CD4-positive, alpha-beta memory T cell (primary cell): ENCODE data around the gene SORCS2. TPM values are rescaled to one million over a fixed set of nuclear protein-coding genes. Genes with fewer than 3 reads are reported as not detected.

Experiments used
- CTCF ChIA-PET: fragments of 350-600 bp; sonication (Branson Sonifier 250); formaldehyde crosslinking; loops from one replicate; lab custom pipeline; 2021; ENCODE audit warnings: inconsistent platforms; ENCODE audit not compliant: partially characterized antibody; lab: Charles Lee
- POLR2A ChIA-PET: fragments of 350-600 bp; sonication (Branson Sonifier 250); formaldehyde crosslinking; loops from one replicate; lab custom pipeline; 2021; ENCODE audit not compliant: partially characterized antibody; lab: Charles Lee
- DNase-seq, 5 donors: peaks; one replicate each; pipeline versions ENCODE4 v3.0.0 to v3.0.0-alpha.2; 2020 to 2022; ENCODE audit warnings: mixed read lengths in 1 of 5
- H3K27ac ChIP-seq: one replicate; pipeline ENCODE4 v1.7.0; 2013; ENCODE audit warnings: low read depth, low read length
- H3K27me3 ChIP-seq: 2 replicates; pipeline ENCODE4 v1.7.0; 2013; ENCODE audit warnings: mild to moderate bottlenecking, low read length, moderate library complexity; ENCODE audit not compliant: insufficient read depth
- H3K36me3 ChIP-seq: 2 replicates; pipeline ENCODE4 v1.7.0; 2013; ENCODE audit warnings: mild to moderate bottlenecking, low read length, moderate library complexity; ENCODE audit not compliant: insufficient read depth
- H3K4me1 ChIP-seq: 2 replicates; pipeline ENCODE4 v1.7.0; 2013; ENCODE audit warnings: mild to moderate bottlenecking, low read length, moderate library complexity; ENCODE audit not compliant: insufficient read depth
- H3K4me3 ChIP-seq, 2 donors: one replicate each; pipeline ENCODE4 v1.7.0; 2013; ENCODE audit warnings: low read length in 2 of 2, mild to moderate bottlenecking in 1 of 2
- H3K9me3 ChIP-seq, 2 donors: one replicate each; pipeline ENCODE4 v1.7.0; 2013; ENCODE audit warnings: low read length in 2 of 2, control low read depth in 1 of 2; ENCODE audit not compliant: control insufficient read depth in 1 of 2
- H3K27ac Mint-ChIP-seq, 7 donors: one replicate each; pipeline ENCODE4 v1.8.0; 2020 to 2021; ENCODE audit warnings: mixed read lengths in 7 of 7, mild to moderate bottlenecking in 6 of 7, inconsistent platforms in 3 of 7, moderate library complexity in 3 of 7
- H3K27me3 Mint-ChIP-seq, 2 donors: one replicate each; pipeline ENCODE4 v1.8.0; 2020 to 2021; ENCODE audit warnings: mixed read lengths in 2 of 2
- H3K36me3 Mint-ChIP-seq, 2 donors: one replicate each; pipeline ENCODE4 v1.8.0; 2020 to 2021; ENCODE audit warnings: mixed read lengths in 2 of 2, inconsistent platforms in 1 of 2, mild to moderate bottlenecking in 1 of 2
- H3K4me1 Mint-ChIP-seq, 4 donors: one replicate each; pipeline ENCODE4 v1.8.0; 2020 to 2021; ENCODE audit warnings: mixed read lengths in 4 of 4, mild to moderate bottlenecking in 1 of 4
- H3K4me3 Mint-ChIP-seq, 8 donors: one replicate each; pipeline ENCODE4 v1.8.0; 2020 to 2021; ENCODE audit warnings: mixed read lengths in 8 of 8, mild to moderate bottlenecking in 7 of 8, moderate library complexity in 6 of 8, inconsistent platforms in 3 of 8
- H3K9me3 Mint-ChIP-seq, 8 donors: one replicate each; pipeline ENCODE4 v1.8.0; 2020 to 2021; ENCODE audit warnings: mixed read lengths in 8 of 8, mild to moderate bottlenecking in 5 of 8, inconsistent platforms in 3 of 8, moderate library complexity in 1 of 8
- intact Hi-C: fragments of 100-400 bp; cut with micrococcal nuclease; formaldehyde crosslinking; loops from one replicate; pipeline ENCODE4 v1.15.1; 2023
- polyA plus RNA-seq, 2 donors: library from polyadenylated mRNA; unstranded; fragments of 300-500 nt; fragmentation: Illumina TruSeq; gene quantifications; one replicate each; pipeline ENCODE4 v1.2.3, GENCODE V29; 2021
- total RNA-seq, 2 experiments: library from RNA; stranded (reverse); gene quantifications; one replicate each; pipeline ENCODE4 v1.2.3, GENCODE V29; 2021

The SORCS2 gene
- total and polyA plus RNA-seq, 4 experiments from 2014 or later, result not detected

DNA sequence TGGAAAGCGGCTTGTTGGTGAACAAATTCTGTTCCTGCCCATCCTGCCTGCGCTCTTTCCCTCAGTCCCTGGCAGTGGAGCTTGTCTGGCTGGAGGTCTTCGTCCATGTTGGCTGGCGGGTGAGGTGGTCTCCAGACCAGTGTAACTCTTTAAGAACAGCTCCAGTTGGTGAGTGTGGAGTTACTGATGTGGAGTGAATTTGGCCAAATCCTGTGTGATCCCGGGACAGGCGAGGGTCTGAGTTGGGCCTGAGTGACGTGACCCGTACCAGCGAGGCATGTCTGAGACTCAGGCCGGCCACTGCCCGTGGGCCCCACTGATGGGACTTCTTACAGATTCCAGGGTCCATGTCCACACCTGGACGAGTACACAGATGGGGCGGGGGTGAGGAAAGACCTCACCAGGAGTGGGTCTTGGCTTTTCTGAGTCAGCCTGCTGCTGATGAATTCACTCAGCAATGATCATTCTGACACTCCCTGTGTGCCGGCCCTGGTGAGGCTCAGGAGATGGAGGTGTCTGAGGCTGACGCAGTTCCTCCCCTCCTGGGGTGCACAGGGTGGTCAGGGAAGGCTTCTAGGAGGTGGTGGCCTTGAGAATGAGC is 196.9 kb downstream of the SORCS2 start:
- no peak overlapping the region for H3K27ac ChIP-seq
- ChIA-PET POLR2A (no interaction called here), CTCF (no interaction called here)
- no peaks in the 10 kb centered on the region for H3K4me1 ChIP-seq
- no peak overlapping the region for H3K4me3 ChIP-seq
- no peaks in the 10 kb centered on the region for H3K27me3 ChIP-seq
- no peak overlapping the region for H3K4me3 Mint-ChIP-seq
- H3K9me3 Mint-ChIP-seq, result no peaks in the 10 kb centered on the region
- H3K9me3 ChIP-seq, result no peaks in the 10 kb centered on the region
- H3K27me3 Mint-ChIP-seq, result peaks cover 2 to 7% of the 10 kb centered on the region in 2 donors
- H3K27ac Mint-ChIP-seq, result no peak overlapping the region
- intact Hi-C loops, result no loop called here
- H3K36me3 Mint-ChIP-seq, result no peaks in the 10 kb centered on the region
- H3K4me1 Mint-ChIP-seq, result no peaks in the 10 kb centered on the region
- DNase-seq, result no peak
- H3K36me3 ChIP-seq, result no peaks in the 10 kb centered on the region

DNA sequence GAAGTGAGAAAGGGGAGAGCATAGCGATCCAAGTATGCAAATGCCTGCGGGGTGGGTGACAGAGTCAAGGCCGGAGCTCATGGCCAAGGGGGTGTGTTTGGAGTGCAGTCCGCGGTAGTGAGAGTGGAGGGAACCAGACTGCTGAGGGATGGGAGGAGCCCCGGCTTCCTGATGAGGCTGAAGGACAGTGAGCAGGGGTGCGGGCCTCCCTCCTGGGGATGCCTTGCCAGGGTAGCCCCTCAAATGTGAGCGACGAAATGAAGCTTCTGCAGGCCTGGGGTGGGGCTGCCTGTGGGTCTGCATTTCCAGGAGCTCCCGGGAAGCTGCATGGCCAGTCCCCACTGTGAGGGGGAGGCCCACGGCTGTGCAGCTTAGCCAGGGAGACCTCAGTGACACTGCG is 197.4 kb downstream of the SORCS2 start:
- intact Hi-C loops, result no loop called here
- Mint-ChIP-seq H3K27me3 (peaks cover 2 to 7% of the 10 kb centered on the region in 2 donors), H3K4me3 (no peak overlapping the region), H3K36me3 (no peaks in the 10 kb centered on the region), H3K9me3 (no peaks in the 10 kb centered on the region), H3K27ac (no peak overlapping the region), H3K4me1 (no peaks in the 10 kb centered on the region)
- H3K9me3 ChIP-seq, result no peaks in the 10 kb centered on the region
- POLR2A ChIA-PET, result no interaction called here
- no peaks in the 10 kb centered on the region for H3K27me3 ChIP-seq
- no peaks in the 10 kb centered on the region for H3K36me3 ChIP-seq
- no peaks in the 10 kb centered on the region for H3K4me1 ChIP-seq
- H3K27ac ChIP-seq, result no peak overlapping the region
- CTCF ChIA-PET, result no interaction called here
- H3K4me3 ChIP-seq, result no peak overlapping the region
- no peak for DNase-seq

DNA sequence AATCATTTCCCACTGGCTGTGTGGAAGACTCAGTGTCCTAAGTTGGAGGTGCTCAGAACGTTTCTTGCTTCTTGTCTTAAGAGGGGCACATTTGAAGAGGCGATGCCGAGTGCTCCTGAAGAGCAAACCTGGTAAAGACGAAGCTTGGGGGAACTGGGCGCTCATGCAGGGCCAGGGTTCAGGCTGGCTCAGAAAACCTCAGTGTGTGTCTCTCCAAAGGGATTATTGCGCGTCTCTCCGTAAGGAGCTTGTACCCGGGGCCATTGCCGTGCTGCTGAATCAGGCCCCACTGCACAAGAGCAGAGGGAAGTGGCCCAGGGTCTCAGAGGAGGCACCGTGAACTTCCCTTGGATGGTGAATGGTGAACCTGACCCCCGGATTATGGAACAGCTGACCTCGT is 198.0 kb downstream of the SORCS2 start:
- Mint-ChIP-seq H3K27ac (no peak overlapping the region), H3K4me3 (no peak overlapping the region)
- intact Hi-C loops, result no loop called here

DNA sequence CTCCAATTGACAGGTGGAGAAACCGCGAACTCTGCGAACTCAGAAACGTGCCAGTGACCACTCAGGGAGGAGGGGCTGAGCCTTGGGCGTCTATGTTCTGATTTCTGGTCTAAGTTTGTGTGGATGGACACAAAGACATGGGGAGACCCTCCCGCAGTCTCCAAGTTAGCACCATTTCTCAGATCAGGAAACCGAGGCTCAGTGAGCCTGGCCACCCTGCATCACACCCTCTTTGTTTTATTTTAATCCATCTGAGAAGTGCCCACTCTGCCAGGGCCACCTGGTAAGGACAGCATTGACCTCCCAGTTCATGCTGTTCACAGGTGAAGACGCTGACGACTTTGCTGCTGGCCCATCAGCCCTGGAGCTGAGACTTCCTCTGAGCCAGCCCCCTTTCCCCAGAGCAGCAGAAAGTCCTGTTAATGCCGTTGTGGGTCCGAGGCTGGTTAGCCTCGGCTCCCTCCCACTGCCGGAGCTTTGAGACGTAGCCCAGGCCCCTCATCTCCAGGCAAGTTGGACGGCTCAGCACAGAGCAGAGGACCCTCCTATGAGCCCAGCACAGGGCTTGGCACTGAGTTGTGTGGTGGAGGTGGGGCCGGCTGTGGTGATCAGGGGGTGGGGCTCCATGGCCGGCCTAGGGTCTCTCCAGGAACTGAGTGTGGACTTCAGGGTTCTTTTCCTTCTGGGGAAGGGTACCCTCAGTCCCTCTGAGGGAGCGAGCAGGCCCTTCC is 198.7 kb downstream of the SORCS2 start:
- H3K4me3 Mint-ChIP-seq, result no peak overlapping the region
- no peak overlapping the region for H3K27ac ChIP-seq
- no peaks in the 10 kb centered on the region for H3K27me3 ChIP-seq
- H3K9me3 Mint-ChIP-seq, result no peaks in the 10 kb centered on the region
- H3K36me3 ChIP-seq, result no peaks in the 10 kb centered on the region
- POLR2A ChIA-PET, result no interaction called here
- H3K4me1 ChIP-seq, result no peaks in the 10 kb centered on the region
- H3K27me3 Mint-ChIP-seq, result peaks cover 2 to 7% of the 10 kb centered on the region in 2 donors
- no peaks in the 10 kb centered on the region for H3K4me1 Mint-ChIP-seq
- no peaks in the 10 kb centered on the region for H3K9me3 ChIP-seq
- H3K36me3 Mint-ChIP-seq, result no peaks in the 10 kb centered on the region
- CTCF ChIA-PET, result no interaction called here
- DNase-seq, result no peak
- H3K4me3 ChIP-seq, result no peak overlapping the region
- intact Hi-C loops, result no loop called here
- H3K27ac Mint-ChIP-seq, result peak overlapping the region in 1 of 7 donors; percentile 37

More for the DNA sequence above, 198.0 kb downstream of the SORCS2 start:
- H3K27ac ChIP-seq, result no peak overlapping the region
- no peaks in the 10 kb centered on the region for H3K36me3 ChIP-seq
- no peak overlapping the region for H3K4me3 ChIP-seq
- ChIA-PET CTCF (no interaction called here), POLR2A (no interaction called here)
- no peak for DNase-seq
- Mint-ChIP-seq H3K36me3 (no peaks in the 10 kb centered on the region), H3K27me3 (peaks cover 2 to 7% of the 10 kb centered on the region in 2 donors), H3K4me1 (no peaks in the 10 kb centered on the region), H3K9me3 (no peaks in the 10 kb centered on the region)
- H3K4me1 ChIP-seq, result no peaks in the 10 kb centered on the region
- no peaks in the 10 kb centered on the region for H3K27me3 ChIP-seq
- H3K9me3 ChIP-seq, result no peaks in the 10 kb centered on the region

DNA sequence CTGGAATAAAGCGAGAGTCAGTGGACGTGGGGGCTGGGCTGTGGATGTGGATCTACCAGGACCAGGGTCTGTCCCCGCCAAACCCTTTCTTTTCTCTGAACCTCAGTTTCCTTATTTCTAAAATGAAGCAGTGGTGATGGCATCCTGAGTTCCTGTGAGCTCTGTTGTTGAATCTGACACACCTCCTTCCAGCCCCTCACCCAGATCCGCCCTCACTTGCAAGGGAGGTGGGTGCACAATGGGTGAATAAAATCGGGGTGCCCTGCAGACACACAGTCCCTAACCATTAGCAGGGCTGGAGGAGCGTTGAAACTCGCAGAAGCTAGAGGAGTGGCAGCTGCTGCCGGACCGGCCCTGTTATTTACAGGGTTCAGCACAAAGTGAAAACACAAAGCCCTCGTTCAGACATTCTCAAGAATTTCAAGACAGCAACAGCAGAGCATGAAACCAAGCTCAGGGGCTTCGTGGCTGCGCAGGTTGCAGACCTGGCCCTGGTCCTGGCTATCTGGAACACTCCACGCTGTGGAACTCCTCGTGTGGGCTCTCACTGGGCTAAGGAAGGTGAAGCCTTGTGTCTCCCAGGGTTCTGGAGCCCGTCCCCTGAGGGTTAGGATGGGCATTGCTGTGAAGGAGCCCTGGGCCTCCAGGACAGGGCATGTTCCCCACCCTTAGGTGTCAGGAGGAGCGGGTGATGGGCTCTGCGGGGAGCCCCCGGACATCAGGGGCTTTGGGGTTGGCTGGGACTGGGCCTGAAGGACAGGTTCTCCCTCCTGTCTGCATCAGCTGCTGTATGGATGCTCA is 199.5 kb downstream of the SORCS2 start:
- Histone ChIP-seq H3K27me3 (no peaks in the 10 kb centered on the region), H3K36me3 (no peaks in the 10 kb centered on the region), H3K4me3 (no peak overlapping the region), H3K9me3 (no peaks in the 10 kb centered on the region), H3K4me1 (no peaks in the 10 kb centered on the region), H3K27ac (no peak overlapping the region)
- POLR2A ChIA-PET, result no interaction called here
- no peaks in the 10 kb centered on the region for H3K4me1 Mint-ChIP-seq
- H3K36me3 Mint-ChIP-seq, result no peaks in the 10 kb centered on the region
- intact Hi-C loops, result no loop called here
- no peak for DNase-seq
- no peak overlapping the region for H3K4me3 Mint-ChIP-seq
- H3K9me3 Mint-ChIP-seq, result no peaks in the 10 kb centered on the region
- CTCF ChIA-PET, result no interaction called here
- H3K27ac Mint-ChIP-seq, result no peak overlapping the region
- peaks cover 2 to 11% of the 10 kb centered on the region in 2 donors for H3K27me3 Mint-ChIP-seq

DNA sequence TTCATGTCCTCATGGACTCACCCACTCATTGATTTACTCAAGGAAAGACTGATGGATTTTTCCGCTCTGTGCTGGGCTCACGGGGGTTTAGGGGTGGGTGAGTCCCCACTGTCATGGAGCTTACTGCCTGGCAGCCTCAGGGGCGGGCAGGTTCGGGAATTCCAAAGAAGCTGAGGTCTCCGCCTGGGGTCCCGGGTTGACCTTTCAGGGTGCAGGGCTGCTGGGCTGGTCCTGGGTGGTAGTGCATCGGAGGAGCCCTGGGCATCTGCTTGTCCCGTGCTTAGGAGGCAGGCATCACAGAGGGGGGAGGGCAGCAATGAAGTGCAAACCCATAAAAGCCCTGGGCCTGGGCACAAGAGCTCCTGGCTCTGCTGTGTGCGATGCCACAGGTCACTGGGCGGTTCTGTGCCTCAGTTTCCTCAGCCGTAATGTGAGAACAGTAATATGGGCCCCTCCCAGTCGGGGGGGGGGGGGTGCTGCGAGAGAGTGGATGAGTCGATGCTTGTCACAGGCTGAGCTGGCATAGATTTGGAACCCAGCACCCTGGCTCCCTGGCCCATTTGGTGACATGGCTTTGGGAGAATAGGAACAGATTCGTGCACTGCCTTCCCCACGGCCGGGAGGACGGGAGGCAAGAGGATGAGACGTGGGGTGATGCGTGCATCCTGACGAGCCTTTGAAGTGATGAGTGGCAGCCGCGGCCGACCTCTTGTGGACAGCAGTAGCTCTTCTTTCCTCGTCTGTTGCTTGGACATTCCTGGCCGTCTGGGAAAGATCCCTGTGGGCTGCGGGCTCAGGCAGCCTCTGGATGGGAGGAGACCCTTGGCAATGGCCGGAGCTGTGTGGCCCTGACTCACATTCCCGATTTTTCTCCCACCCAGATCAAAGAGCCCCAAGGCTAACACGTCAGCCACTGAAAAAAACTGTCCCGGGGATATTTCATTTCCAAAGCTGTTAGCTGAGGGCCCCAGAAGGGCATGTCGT is 200.4 kb downstream of the SORCS2 start:
- intact Hi-C loops, result no loop called here
- Mint-ChIP-seq H3K9me3 (no peaks in the 10 kb centered on the region), H3K36me3 (no peaks in the 10 kb centered on the region), H3K27me3 (peaks cover 4 to 12% of the 10 kb centered on the region in 2 donors), H3K4me3 (no peak overlapping the region), H3K4me1 (no peaks in the 10 kb centered on the region), H3K27ac (no peak overlapping the region)
- Histone ChIP-seq H3K27ac (no peak overlapping the region), H3K9me3 (no peaks in the 10 kb centered on the region), H3K27me3 (no peaks in the 10 kb centered on the region), H3K4me1 (no peaks in the 10 kb centered on the region), H3K36me3 (no peaks in the 10 kb centered on the region), H3K4me3 (no peak overlapping the region)
- DNase-seq, result no peak
- ChIA-PET CTCF (no interaction called here), POLR2A (no interaction called here)
